Measurements from ENCODE around the gene CALML5.

CALML5 gene

GRCh38 chr10:5499493-5500140 is at the start of gene CALML5:
Gene CALML5 (minus strand): TSS chr10:5499570. CDS start chr10:5499438, 132 bp downstream.
- TF ChIP-seq CTCF (IDR thresholded peaks at IDR 0.05; ENCODE audit: low read depth, low read length), result no peak
- DNase-seq (ENCODE audit: extremely low read depth, low read depth), result no peak

GRCh38 chr10:5547931-5548660 is 48.7 kb upstream of the CALML5 start:
- DNase-seq (ENCODE audit: extremely low read depth, low read depth), result no peak
- no peak for TF ChIP-seq CTCF (IDR thresholded peaks at IDR 0.05; ENCODE audit: low read depth, low read length)

GRCh38 chr10:5547681-5547930 is 48.2 kb upstream of the CALML5 start:
- DNase-seq (ENCODE audit: extremely low read depth, low read depth), result no peak
- TF ChIP-seq CTCF (IDR thresholded peaks at IDR 0.05; ENCODE audit: low read depth, low read length), result no peak

- no peak for TF ChIP-seq CTCF (IDR thresholded peaks at IDR 0.05; ENCODE audit: low read depth, low read length)
- no peak for DNase-seq (ENCODE audit: extremely low read depth, low read depth)
Measured at GRCh38 chr10:5546891-5547680, 47.7 kb upstream of the CALML5 start.

- no peak for TF ChIP-seq CTCF (IDR thresholded peaks at IDR 0.05; ENCODE audit: low read depth, low read length)
- no peak for DNase-seq (ENCODE audit: extremely low read depth, low read depth)
Measured at GRCh38 chr10:5545778-5546710, 46.7 kb upstream of the CALML5 start.

- DNase-seq (ENCODE audit: extremely low read depth, low read depth), result no peak
- TF ChIP-seq CTCF (IDR thresholded peaks at IDR 0.05; ENCODE audit: low read depth, low read length), result no peak
Measured at GRCh38 chr10:5545426-5545777, 46.0 kb upstream of the CALML5 start.
